NCI-H1417 (cell line): ENCODE measurements around the gene SLAMF6.
"Not testable (repeated sequence)": the region's sequence is repeated elsewhere in the genome, so short reads cannot be mapped to it uniquely, and the experiment has no call there.

ENCODE experiments used
- DNase-seq, 3 experiments: peaks; one replicate each; lab custom pipeline; 2025; lab: John Stamatoyannopoulos, UW

SLAMF6 gene

GRCh38 chr1:160504651-160505050 is 18.4 kb downstream of the SLAMF6 start:
- no peak for DNase-seq

GRCh38 chr1:160503087-160503486 is 20.0 kb downstream of the SLAMF6 start:
- DNase-seq: no peak

GRCh38 chr1:160500321-160500990 is 22.6 kb downstream of the SLAMF6 start:
- no peak for DNase-seq

- no peak for DNase-seq
These were observed 23.4 kb downstream of the SLAMF6 start for GRCh38 chr1:160499631-160500030.

- not testable (repeated sequence) for DNase-seq
These were observed 24.6 kb downstream of the SLAMF6 start for GRCh38 chr1:160498301-160499065.

GRCh38 chr1:160496334-160496733 is 26.7 kb downstream of the SLAMF6 start:
- DNase-seq: no peak

GRCh38 chr1:160494620-160495019 is 28.4 kb downstream of the SLAMF6 start:
- DNase-seq: no peak

- DNase-seq: no peak
These were observed 30.4 kb downstream of the SLAMF6 start for GRCh38 chr1:160492617-160493016.

- DNase-seq: no peak
These were observed 31.1 kb downstream of the SLAMF6 start for GRCh38 chr1:160491981-160492380.

GRCh38 chr1:160491017-160491416 is 32.0 kb downstream of the SLAMF6 start:
- no peak for DNase-seq

- no peak for DNase-seq
These were observed 33.4 kb downstream of the SLAMF6 start for GRCh38 chr1:160489513-160490261.

- no peak for DNase-seq
These were observed 34.6 kb downstream of the SLAMF6 start for GRCh38 chr1:160488347-160489058.

GRCh38 chr1:160486453-160486852 is 36.6 kb downstream of the SLAMF6 start:
- no peak for DNase-seq

GRCh38 chr1:160483505-160484185 is 39.4 kb downstream of the SLAMF6 start:
- DNase-seq: no peak

GRCh38 chr1:160481979-160482596 is 41.0 kb downstream of the SLAMF6 start:
- DNase-seq: no peak

GRCh38 chr1:160480781-160481180 is 42.3 kb downstream of the SLAMF6 start:
- not testable (repeated sequence) for DNase-seq

- DNase-seq: not testable (repeated sequence)
These were observed 44.0 kb downstream of the SLAMF6 start for GRCh38 chr1:160479091-160479490.

- no peak for DNase-seq
These were observed 48.4 kb downstream of the SLAMF6 start for GRCh38 chr1:160474392-160475242.

GRCh38 chr1:160472112-160472511 is 50.9 kb downstream of the SLAMF6 start:
- no peak for DNase-seq

GRCh38 chr1:160471253-160471652 is 51.8 kb downstream of the SLAMF6 start:
- DNase-seq: no peak
